ENCODE measurements around the gene SCAPER.
"Not testable (repeated sequence)": the region's sequence is repeated elsewhere in the genome, so short reads cannot be mapped to it uniquely, and the experiment has no call there.

The SCAPER gene

DNA sequence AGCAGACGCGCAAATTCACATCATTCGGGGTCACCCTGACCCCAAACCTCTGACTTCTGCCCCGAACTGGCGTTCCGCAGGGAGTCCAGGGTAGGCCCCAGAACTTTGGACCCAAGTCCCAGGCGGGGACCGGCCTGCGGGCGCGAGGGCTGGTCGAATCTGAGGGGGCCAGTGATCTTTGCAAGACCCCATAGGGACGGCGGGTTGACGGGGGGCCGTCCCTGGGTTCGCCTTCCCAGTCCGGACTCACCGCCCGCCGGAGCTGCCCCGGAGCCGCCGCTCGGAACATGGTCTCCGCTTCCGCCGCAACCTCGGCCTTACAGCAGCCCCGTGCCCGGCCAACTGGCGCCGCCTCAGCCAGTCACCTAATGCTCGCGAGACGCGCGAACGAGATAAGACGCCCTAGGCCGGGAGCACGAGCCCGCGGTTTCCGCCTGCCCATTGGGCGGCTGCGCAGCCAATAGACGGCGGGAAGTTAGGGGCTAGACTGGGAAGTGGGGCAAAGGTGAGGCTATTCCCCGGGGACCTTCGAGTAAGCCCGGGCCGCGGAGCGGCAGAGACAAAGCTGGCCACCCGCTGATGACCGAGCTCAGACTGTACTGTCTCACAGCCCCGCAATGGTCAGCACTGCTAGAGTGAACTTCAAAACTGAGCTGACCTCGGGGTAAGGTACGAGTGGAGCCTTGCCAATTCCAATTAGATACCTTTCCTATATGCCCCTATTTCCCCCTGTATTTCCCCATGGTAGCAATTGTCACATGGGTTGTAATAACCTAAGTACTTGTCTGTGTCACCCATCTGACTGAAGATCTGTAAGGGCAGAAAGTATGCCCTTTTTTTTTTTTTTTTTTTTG is 593.8 kb downstream of the SCAPER start, which contains the start of gene ETFA:
TSS of gene ETFA (minus strand) at position 370 of the 854 bp plus-strand sequence. CDS start at position 289, 81 bp downstream.
- DNase-seq, result peak; percentile 96

DNA sequence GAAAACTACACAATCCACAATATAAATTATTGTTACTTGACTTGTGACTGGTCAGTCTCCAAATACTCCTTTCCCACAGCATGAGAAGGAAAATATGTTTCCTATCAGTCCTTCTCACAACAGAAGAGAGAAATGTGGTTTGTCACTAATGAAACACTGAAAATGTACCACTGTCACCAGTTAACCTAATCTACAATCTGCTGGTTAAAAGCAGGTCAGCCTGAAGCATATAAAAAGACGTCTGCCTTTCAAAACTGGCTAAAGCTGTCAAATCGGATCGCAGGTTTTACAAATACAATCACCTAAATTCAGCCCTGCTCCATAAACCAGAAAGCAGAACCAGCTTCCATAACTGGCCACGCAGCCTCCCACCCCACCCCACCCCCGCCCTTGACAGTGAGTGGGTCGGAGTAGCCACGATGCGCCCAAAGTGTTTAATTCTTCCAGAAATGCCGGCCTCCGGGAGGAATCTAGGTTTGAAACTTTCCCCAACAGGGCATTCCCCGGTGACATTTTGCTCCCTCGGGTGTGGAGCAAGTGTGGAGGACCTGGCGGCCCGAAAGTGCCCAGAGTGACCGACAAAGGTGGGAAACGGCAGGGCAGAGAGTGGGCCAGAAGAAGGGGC is 594.6 kb downstream of the SCAPER start:
- DNase-seq, result no peak

DNA sequence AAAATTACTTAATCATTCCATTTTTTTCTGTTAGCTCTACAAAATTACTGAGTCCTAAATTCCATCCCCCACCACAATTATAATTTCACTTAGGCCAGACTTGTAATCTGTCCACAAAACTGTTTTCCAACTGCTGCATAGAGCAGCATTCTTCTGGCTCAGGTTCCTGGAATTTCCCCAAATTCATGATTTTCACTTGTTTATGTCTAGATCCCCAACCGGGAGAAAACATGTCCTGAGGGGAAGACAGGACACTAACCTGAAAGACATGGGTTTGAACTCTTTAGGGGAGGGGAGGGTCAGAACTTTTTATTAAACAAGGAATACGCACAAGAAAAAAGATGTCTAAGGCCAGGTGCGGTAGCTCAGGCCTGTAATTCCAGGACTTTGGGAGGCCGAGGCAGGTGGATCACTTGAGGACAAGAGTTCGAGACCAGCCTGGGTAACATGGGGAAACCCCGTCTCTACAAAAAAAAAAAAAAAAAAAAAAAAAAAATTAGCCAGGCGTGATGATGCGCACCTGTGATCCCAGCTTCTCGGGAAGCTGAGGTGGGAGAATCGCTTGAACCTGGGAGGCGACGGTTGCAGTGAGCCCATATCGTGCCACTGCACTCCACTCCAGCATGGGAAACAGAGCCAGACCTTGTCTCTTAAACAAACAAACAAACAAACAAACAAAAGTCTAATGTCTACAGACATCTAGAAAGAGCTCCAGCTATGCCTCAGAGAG is 595.4 kb downstream of the SCAPER start:
- no peak for DNase-seq

DNA sequence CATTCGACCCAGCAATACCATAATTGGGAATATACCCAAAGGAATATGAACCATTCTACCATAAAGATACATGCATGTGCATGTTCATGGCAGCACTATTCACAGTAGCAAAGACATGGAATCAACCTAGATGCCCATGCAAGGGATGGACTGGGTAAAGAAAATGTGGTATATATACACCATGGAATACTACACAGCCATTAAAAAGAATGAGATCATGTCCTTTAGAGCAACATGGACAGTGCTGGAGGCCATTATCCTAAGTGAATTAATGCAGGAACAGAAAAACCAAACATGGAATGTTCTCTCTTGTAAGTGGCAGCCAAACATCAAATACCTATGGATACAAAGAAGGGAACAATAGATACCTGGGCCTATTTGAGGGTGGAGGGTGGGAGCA is 601.2 kb downstream of the SCAPER start:
- no peak for DNase-seq

DNA sequence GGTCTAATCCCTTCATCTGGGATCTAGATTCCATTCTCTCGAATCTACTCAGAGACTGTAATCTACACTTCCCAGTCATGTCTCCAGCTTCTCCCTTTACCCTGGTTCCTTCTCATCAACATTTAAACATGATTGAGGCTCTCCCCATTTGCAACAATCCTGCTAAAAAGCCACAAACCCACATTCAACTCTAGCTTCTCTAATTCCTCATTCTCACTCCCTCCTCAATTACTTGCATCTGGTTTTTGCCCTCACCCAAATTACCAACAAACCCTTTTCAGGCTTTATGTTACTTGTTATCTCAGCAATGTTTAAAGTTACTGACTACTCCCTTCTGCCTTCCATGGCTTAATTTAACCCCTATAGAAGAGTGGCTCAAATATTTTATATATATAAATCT is 605.4 kb downstream of the SCAPER start:
- no peak for DNase-seq

DNA sequence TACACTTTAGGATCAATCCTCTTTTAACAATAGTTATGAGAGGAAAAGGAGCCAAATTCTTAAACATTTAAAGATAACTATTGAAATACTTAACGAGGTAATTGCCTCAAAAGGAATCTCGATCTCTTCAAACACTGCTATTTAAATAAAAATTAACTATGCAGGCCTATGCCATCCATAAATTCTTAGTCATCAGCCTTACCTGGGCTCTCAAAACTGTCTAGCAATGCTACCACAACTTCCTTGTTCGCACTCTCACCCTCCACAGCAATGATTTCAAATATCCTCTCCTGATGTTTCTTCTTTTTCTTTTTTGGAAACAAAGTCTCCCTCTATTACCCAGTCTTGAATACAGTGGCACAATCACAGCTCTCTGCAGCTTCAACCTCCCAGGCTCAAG is 606.2 kb downstream of the SCAPER start:
- no peak for DNase-seq

DNA sequence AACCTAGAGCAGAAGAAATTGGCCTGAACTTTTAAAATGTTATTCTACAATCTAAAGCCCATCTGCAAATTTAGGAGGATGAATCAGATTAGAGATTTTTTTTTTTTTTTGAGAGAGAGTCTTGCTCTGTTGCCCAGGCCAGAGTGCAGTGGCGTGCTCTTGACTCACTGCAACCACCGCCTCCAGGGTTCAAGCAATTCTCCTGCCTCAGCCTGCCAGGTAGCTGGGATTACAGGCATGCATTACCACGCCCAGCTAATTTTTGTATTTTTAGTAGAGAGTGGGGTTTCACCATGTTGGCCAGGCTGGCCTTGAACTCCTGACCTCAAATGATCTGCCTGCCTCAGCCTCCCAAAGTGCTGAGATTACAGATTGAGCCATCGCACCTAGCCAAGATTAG is 607.2 kb downstream of the SCAPER start:
- not testable (repeated sequence) for DNase-seq

Measured in NK-92 treated with Interleukin-12 subunit alpha and Interleukin-12 subunit beta, amount 100 ng/mL, for 24 hours (cell line).